ENCODE measurements around the gene SPATA31D1.

The SPATA31D1 gene

DNA sequence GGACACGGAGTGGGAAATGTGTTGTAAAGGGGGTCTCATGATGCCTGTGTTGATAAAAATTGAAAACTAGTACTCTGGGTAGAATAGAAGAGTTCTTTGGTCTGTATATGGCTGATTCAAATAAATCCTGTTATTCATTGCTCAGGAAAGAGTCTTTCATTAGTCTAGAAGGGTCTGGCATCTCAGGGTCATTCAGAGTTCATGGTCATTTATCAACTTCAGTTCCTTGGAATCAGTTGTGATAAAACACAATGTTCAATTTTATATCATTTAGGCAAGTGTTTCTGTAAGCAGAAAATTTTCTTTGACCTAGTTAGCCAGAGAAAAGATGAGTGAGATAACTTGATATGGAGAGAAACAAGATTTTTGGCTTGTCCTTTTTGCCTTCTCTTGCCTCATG lies 36.3 kb downstream of the SPATA31D1 start:
- DNase-seq, result no peak

GRCh38 chr9:82031538-82032280 lies 43.1 kb downstream of the SPATA31D1 start:
- DNase-seq, result no peak

- DNase-seq, result no peak
These were observed 46.6 kb downstream of the SPATA31D1 start for GRCh38 chr9:82034956-82035731.

- no peak for DNase-seq
These were observed 47.5 kb downstream of the SPATA31D1 start for GRCh38 chr9:82036086-82036485.

DNA sequence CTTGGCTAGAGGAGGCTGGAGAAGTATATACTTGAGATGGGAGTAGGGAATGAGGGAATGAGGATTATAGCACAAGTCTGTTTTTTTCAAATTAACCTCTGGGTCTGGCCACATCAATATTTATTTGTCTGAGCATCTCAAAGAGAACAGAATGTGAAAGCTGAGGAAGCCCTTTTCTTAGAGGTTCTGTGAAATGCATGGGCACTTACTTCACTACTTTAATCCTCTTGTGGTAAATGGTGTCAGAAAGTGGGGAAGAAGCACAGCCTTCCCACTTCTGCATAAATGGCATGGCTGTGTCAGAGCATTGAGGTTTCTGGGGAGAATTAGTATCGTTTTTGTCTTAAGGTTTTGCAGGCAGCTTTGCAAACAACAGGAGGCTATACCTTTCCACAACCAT lies 48.6 kb downstream of the SPATA31D1 start:
- no peak for DNase-seq

GRCh38 chr9:82038897-82039296 lies 50.3 kb downstream of the SPATA31D1 start:
- DNase-seq, result no peak
